A673 (cell line): ENCODE results near the gene DGAT2. TPM values are rescaled to one million over a fixed set of nuclear protein-coding genes. Genes with fewer than 3 reads are reported as not detected.

Experiments used
- BruUV-seq: library from RNA; stranded (reverse); fragments of 400-500 nt; replicated peaks from 2 replicates; lab custom pipeline; 2021; lab: Mats Ljungman, UMichigan
- CTCF ChIA-PET: fragments of 300-600 bp; sonication (Branson Sonifier 250); formaldehyde crosslinking; loops from one replicate; lab custom pipeline; 2022; ENCODE audit warnings: antibody characterized with exemption; lab: Charles Lee
- POLR2A ChIA-PET: fragments of 300-600 bp; sonication (Branson Sonifier 250); formaldehyde crosslinking; loops from one replicate; lab custom pipeline; 2022; ENCODE audit warnings: antibody characterized with exemption; ENCODE audit not compliant: low non-redundant PET; lab: Charles Lee
- DNase-seq: peaks from one replicate; pipeline ENCODE4 v3.0.0-alpha.2; 2015; ENCODE audit warnings: low spot score
- H3K27ac ChIP-seq: fragments of 200-600 bp; sonication (generic); 2 replicates; pipeline ENCODE4 v1.5.1; 2016; ENCODE audit warnings: mixed run types, low read depth, mild to moderate bottlenecking, mixed read lengths, antibody characterized with exemption, low read length; ENCODE audit not compliant: poor library complexity, severe bottlenecking
- H3K27me3 ChIP-seq: fragments of 200-600 bp; sonication (generic); replicated peaks from 2 replicates; pipeline ENCODE4 v1.6.1; 2017; ENCODE audit warnings: mixed run types, low read depth, mild to moderate bottlenecking, mixed read lengths, antibody characterized with exemption, low read length; ENCODE audit not compliant: insufficient read depth, poor library complexity
- H3K36me3 ChIP-seq: fragments of 200-600 bp; sonication (generic); 2 replicates; pipeline ENCODE4 v1.6.1; 2016; ENCODE audit warnings: mixed run types, mild to moderate bottlenecking, mixed read lengths, antibody characterized with exemption, low read length; ENCODE audit not compliant: insufficient read depth, poor library complexity, severe bottlenecking
- H3K4me1 ChIP-seq: fragments of 200-600 bp; sonication (generic); 2 replicates; pipeline ENCODE4 v1.6.1; 2017; ENCODE audit warnings: mixed run types, mild to moderate bottlenecking, mixed read lengths, antibody characterized with exemption, low read length; ENCODE audit not compliant: insufficient read depth, poor library complexity, severe bottlenecking
- H3K4me3 ChIP-seq: fragments of 200-600 bp; sonication (generic); 2 replicates; pipeline ENCODE4 v1.5.1; 2016; ENCODE audit warnings: low read depth, mixed run types, mild to moderate bottlenecking, mixed read lengths, low read length; ENCODE audit not compliant: poor library complexity, severe bottlenecking
- H3K9me3 ChIP-seq: fragments of 200-600 bp; sonication (generic); 2 replicates; pipeline ENCODE4 v1.6.1; 2016; ENCODE audit warnings: mixed run types, low read depth, mild to moderate bottlenecking, mixed read lengths, antibody characterized with exemption, low read length; ENCODE audit not compliant: poor library complexity, severe bottlenecking
- CTCF ChIP-seq: fragments of 300-800, 200-600 bp; sonication (generic); conservative IDR thresholded peaks from 2 replicates; pipeline ENCODE4 v1.5.1; 2017; ENCODE audit warnings: low read depth, mild to moderate bottlenecking, antibody characterized with exemption, low read length, moderate library complexity, mixed read lengths
- EZH2 ChIP-seq: fragments of 200-600 bp; sonication (generic); IDR thresholded peaks from 2 replicates; pipeline ENCODE4 v1.6.1; 2017; ENCODE audit warnings: borderline replicate concordance, low read depth, mild to moderate bottlenecking, mixed read lengths, antibody characterized with exemption, low read length; ENCODE audit not compliant: poor library complexity, severe bottlenecking
- intact Hi-C: fragments of 100-400 bp; cut with micrococcal nuclease; formaldehyde crosslinking; loops from one replicate; pipeline ENCODE4 v1.10.0; 2022; ENCODE audit not compliant: unreplicated experiment
- total RNA-seq: library from RNA; stranded (reverse); gene quantifications from 2 replicates; pipeline ENCODE4 v1.2.3, GENCODE V29; 2021

The DGAT2 gene
- total RNA-seq, 1 experiment from 2014 or later = 3.7 TPM

- ChIA-PET POLR2A (no interaction called here), CTCF (no interaction called here)
- intact Hi-C loops = no loop called here
- Histone ChIP-seq H3K9me3 (no peaks in the 10 kb centered on the region), H3K4me3 (no peak overlapping the region), H3K27me3 (no peaks in the 10 kb centered on the region), H3K27ac (no peak overlapping the region), H3K36me3 (no peaks in the 10 kb centered on the region), H3K4me1 (peaks cover 15% of the 10 kb centered on the region)
- no peak for DNase-seq
- BruUV-seq = no TSS peak
- TF ChIP-seq CTCF = no peak
- no peak for TF ChIP-seq EZH2
These were observed 44.5 kb downstream of the DGAT2 start for GRCh38 chr11:75813124-75813523.

- Histone ChIP-seq H3K27ac (no peak overlapping the region), H3K4me1 (peaks cover 15% of the 10 kb centered on the region), H3K27me3 (no peaks in the 10 kb centered on the region), H3K4me3 (no peak overlapping the region), H3K36me3 (no peaks in the 10 kb centered on the region), H3K9me3 (no peaks in the 10 kb centered on the region)
- intact Hi-C loops = no loop called here
- CTCF ChIA-PET = no interaction called here
- no peak for TF ChIP-seq EZH2
- TF ChIP-seq CTCF = no peak
- BruUV-seq = no TSS peak
- POLR2A ChIA-PET = no interaction called here
- no peak for DNase-seq
These were observed 45.1 kb downstream of the DGAT2 start for GRCh38 chr11:75813622-75814039.

DNA sequence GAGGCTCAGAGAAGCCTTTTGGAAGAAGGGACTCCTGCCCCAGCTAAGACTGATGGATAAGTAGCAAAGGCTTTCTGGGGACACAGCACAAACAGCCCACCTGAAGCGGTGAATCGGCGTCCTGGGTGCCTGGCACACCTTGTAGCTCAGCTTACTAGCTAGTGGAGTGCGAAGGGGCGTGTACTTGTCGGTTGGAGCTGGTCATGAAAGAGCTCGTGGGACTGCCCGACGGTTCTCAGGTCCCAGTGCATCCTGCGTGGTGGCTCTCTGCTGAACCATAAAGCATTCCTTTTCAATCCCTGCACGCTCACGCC lies 45.7 kb downstream of the DGAT2 start:
- H3K9me3 ChIP-seq = no peaks in the 10 kb centered on the region
- CTCF ChIA-PET = interaction anchor here (1.0 kb wide), 1 partner anchor 54 kb away, joined by 3 read pairs; no protein-coding TSS in a partner anchor
- peak overlapping the region; percentile 83 for H3K4me3 ChIP-seq
- DNase-seq = no peak
- peaks cover 15% of the 10 kb centered on the region for H3K4me1 ChIP-seq
- POLR2A ChIA-PET = no interaction called here
- H3K27me3 ChIP-seq = no peaks in the 10 kb centered on the region
- H3K27ac ChIP-seq = peak overlapping the region; percentile 76
- TF ChIP-seq CTCF (no peak), EZH2 (no peak)
- intact Hi-C loops = no loop called here
- H3K36me3 ChIP-seq = no peaks in the 10 kb centered on the region
- BruUV-seq = no TSS peak
